BLaER1 (cell line): ENCODE measurements around the gene MPP7.
"Not testable (repeated sequence)": the region's sequence is repeated elsewhere in the genome, so short reads cannot be mapped to it uniquely, and the experiment has no call there.

Experiments used
- H3K27ac ChIP-seq: shearing (Covaris generic); formaldehyde crosslinking; 2 replicates; pipeline ENCODE4 v1.8.1; 2022
- H3K27me3 ChIP-seq: shearing (Covaris generic); formaldehyde crosslinking; 2 replicates; pipeline ENCODE4 v1.8.1; 2022
- H3K36me3 ChIP-seq: shearing (Covaris generic); formaldehyde crosslinking; 2 replicates; pipeline ENCODE4 v1.8.1; 2022
- H3K4me1 ChIP-seq: shearing (Covaris generic); formaldehyde crosslinking; 2 replicates; pipeline ENCODE4 v1.8.1; 2022
- H3K4me2 ChIP-seq: shearing (Covaris generic); formaldehyde crosslinking; 2 replicates; pipeline ENCODE4 v1.8.1; 2022
- H3K4me3 ChIP-seq: shearing (Covaris generic); formaldehyde crosslinking; 2 replicates; pipeline ENCODE4 v1.8.1; 2022
- H3K9ac ChIP-seq: shearing (Covaris generic); formaldehyde crosslinking; 2 replicates; pipeline ENCODE4 v1.8.1; 2022
- H3K9me3 ChIP-seq: shearing (Covaris generic); formaldehyde crosslinking; 2 replicates; pipeline ENCODE4 v1.8.1; 2022
- H4K20me1 ChIP-seq: shearing (Covaris generic); formaldehyde crosslinking; 2 replicates; pipeline ENCODE4 v1.8.1; 2022
- Cebpa-rat ChIP-seq: shearing (Covaris generic); IDR thresholded peaks from 2 replicates; pipeline ENCODE4 v1.8.1; 2022

MPP7 gene

GRCh38 chr10:28302638-28303488 is at the start of gene MPP7:
TSS of gene MPP7 (minus strand) at chr10:28303064. CDS start at chr10:28238604, 64,460 bp downstream.
- H3K36me3 ChIP-seq, result no peaks in the 10 kb centered on the region
- peaks cover 13% of the 10 kb centered on the region; the same call in 1 of the 2 replicates for H3K27me3 ChIP-seq
- peak within 1 kb of the TSS; percentile 80 for H3K4me2 ChIP-seq
- H3K9me3 ChIP-seq, result no peaks in the 10 kb centered on the region
- TF ChIP-seq Cebpa-rat, result no peak
- peaks cover 39% of the 10 kb centered on the region for H3K4me1 ChIP-seq
- H3K4me3 ChIP-seq, result peak within 1 kb of the TSS; percentile 84
- peak within 1 kb of the TSS; percentile 80 for H3K9ac ChIP-seq
- H4K20me1 ChIP-seq, result no peaks in the 10 kb centered on the region
- H3K27ac ChIP-seq, result peak within 1 kb of the TSS; percentile 76

GRCh38 chr10:28349892-28350291 is 47.0 kb upstream of the MPP7 start:
- no peaks in the 10 kb centered on the region for H3K36me3 ChIP-seq
- H3K4me1 ChIP-seq, result 0 out of 2 replicates have a peak, but pooled peaks cover 5% of the 10 kb centered on the region
- H3K9ac ChIP-seq, result no peak overlapping the region
- H3K4me2 ChIP-seq, result no peak overlapping the region
- H3K9me3 ChIP-seq, result peaks cover 15% of the 10 kb centered on the region
- H3K27ac ChIP-seq, result no peak overlapping the region
- TF ChIP-seq Cebpa-rat, result no peak
- no peak overlapping the region for H3K4me3 ChIP-seq
- H3K27me3 ChIP-seq, result no peaks in the 10 kb centered on the region
- no peaks in the 10 kb centered on the region for H4K20me1 ChIP-seq

GRCh38 chr10:28343987-28344895 is 41.4 kb upstream of the MPP7 start:
- Histone ChIP-seq H3K27me3 (no peaks in the 10 kb centered on the region), H3K9me3 (peaks cover 22% of the 10 kb centered on the region), H3K4me3 (no peak overlapping the region), H3K4me1 (peaks cover 15% of the 10 kb centered on the region; the same call in 1 of the 2 replicates), H3K9ac (no peak overlapping the region), H4K20me1 (no peaks in the 10 kb centered on the region), H3K4me2 (no peak overlapping the region), H3K36me3 (no peaks in the 10 kb centered on the region), H3K27ac (no peak overlapping the region)
- TF ChIP-seq Cebpa-rat, result no peak

- no peak overlapping the region for H3K27ac ChIP-seq
- no peak for TF ChIP-seq Cebpa-rat
- H3K4me3 ChIP-seq, result no peak overlapping the region
- H3K27me3 ChIP-seq, result no peaks in the 10 kb centered on the region
- peaks cover 15% of the 10 kb centered on the region; the same call in 1 of the 2 replicates for H3K4me1 ChIP-seq
- H3K9me3 ChIP-seq, result peaks cover 22% of the 10 kb centered on the region
- H3K4me2 ChIP-seq, result 0 out of 2 replicates have a peak overlapping the region, but pooled peaks have one; percentile 0
- H4K20me1 ChIP-seq, result no peaks in the 10 kb centered on the region
- no peak overlapping the region for H3K9ac ChIP-seq
- H3K36me3 ChIP-seq, result no peaks in the 10 kb centered on the region
These were observed 40.4 kb upstream of the MPP7 start for GRCh38 chr10:28343252-28343651.

- not testable (repeated sequence) for H3K27ac ChIP-seq, H3K36me3 ChIP-seq, H3K4me2 ChIP-seq, H4K20me1 ChIP-seq, H3K9ac ChIP-seq, H3K4me3 ChIP-seq, H3K27me3 ChIP-seq
- Histone ChIP-seq H3K4me1 (peaks cover 22% of the 10 kb centered on the region), H3K9me3 (peaks cover 15% of the 10 kb centered on the region; the same call in 1 of the 2 replicates)
These were observed 38.8 kb upstream of the MPP7 start for GRCh38 chr10:28341679-28342078.

- no peak overlapping the region for H3K4me3 ChIP-seq
- H3K27ac ChIP-seq, result peak overlapping the region; percentile 70
- no peaks in the 10 kb centered on the region for H3K36me3 ChIP-seq
- no peaks in the 10 kb centered on the region for H3K27me3 ChIP-seq
- peaks cover 75% of the 10 kb centered on the region for H3K4me1 ChIP-seq
- H4K20me1 ChIP-seq, result no peaks in the 10 kb centered on the region
- no peaks in the 10 kb centered on the region for H3K9me3 ChIP-seq
- no peak for TF ChIP-seq Cebpa-rat
- peak overlapping the region; percentile 75 for H3K4me2 ChIP-seq
- H3K9ac ChIP-seq, result peak overlapping the region; percentile 21
These were observed 29.9 kb upstream of the MPP7 start for GRCh38 chr10:28332726-28333125.

GRCh38 chr10:28331841-28332240 is 29.0 kb upstream of the MPP7 start:
- Histone ChIP-seq H3K36me3 (no peaks in the 10 kb centered on the region), H3K4me3 (no peak overlapping the region), H3K27ac (no peak overlapping the region), H3K9me3 (no peaks in the 10 kb centered on the region), H3K4me2 (peak overlapping the region; percentile 75), H3K27me3 (no peaks in the 10 kb centered on the region), H4K20me1 (no peaks in the 10 kb centered on the region), H3K4me1 (peaks cover 78% of the 10 kb centered on the region), H3K9ac (no peak overlapping the region)
- no peak for TF ChIP-seq Cebpa-rat

GRCh38 chr10:28331066-28331465 is 28.2 kb upstream of the MPP7 start:
- peak overlapping the region; percentile 75; the same call in 1 of the 2 replicates for H3K4me2 ChIP-seq
- no peaks in the 10 kb centered on the region for H3K27me3 ChIP-seq
- H3K9me3 ChIP-seq, result no peaks in the 10 kb centered on the region
- H3K36me3 ChIP-seq, result no peaks in the 10 kb centered on the region
- no peaks in the 10 kb centered on the region for H4K20me1 ChIP-seq
- H3K9ac ChIP-seq, result no peak overlapping the region
- peaks cover 78% of the 10 kb centered on the region for H3K4me1 ChIP-seq
- H3K4me3 ChIP-seq, result no peak overlapping the region
- TF ChIP-seq Cebpa-rat, result no peak
- no peak overlapping the region for H3K27ac ChIP-seq

GRCh38 chr10:28328346-28328745 is 25.5 kb upstream of the MPP7 start:
- Histone ChIP-seq H3K27me3 (no peaks in the 10 kb centered on the region), H3K4me2 (no peak overlapping the region), H3K9ac (no peak overlapping the region), H3K4me1 (peaks cover 57% of the 10 kb centered on the region), H3K27ac (no peak overlapping the region), H4K20me1 (no peaks in the 10 kb centered on the region), H3K9me3 (no peaks in the 10 kb centered on the region), H3K36me3 (no peaks in the 10 kb centered on the region), H3K4me3 (no peak overlapping the region)
- TF ChIP-seq Cebpa-rat, result no peak
